HL-60 (cell line): ENCODE results near the gene C12orf75.

Experiments used
- CTCF ChIP-seq: IDR thresholded peaks from one replicate; pipeline ENCODE4 v1.5.1; 2011; ENCODE audit warnings: low read length, control low read depth, inconsistent platforms; ENCODE audit not compliant: insufficient read depth
- GABPA ChIP-seq: IDR thresholded peaks from 2 replicates; pipeline ENCODE4 v1.6.1; 2012; ENCODE audit warnings: low read depth
- POLR2AphosphoS5 ChIP-seq: IDR thresholded peaks from 2 replicates; pipeline ENCODE4 v1.6.1; 2012; ENCODE audit warnings: low read depth
- REST ChIP-seq: IDR thresholded peaks from 2 replicates; pipeline ENCODE4 v1.6.1; 2012; ENCODE audit warnings: low read depth; ENCODE audit not compliant: insufficient replicate concordance

- TF ChIP-seq POLR2AphosphoS5: no peak
- no peak for TF ChIP-seq CTCF
- TF ChIP-seq REST: no peak
- no peak for TF ChIP-seq GABPA
Measured at GRCh38 chr12:105398930-105399329, 68.4 kb downstream of the C12orf75 start.
